ENCODE results near the gene CRCP.
"Not testable (repeated sequence)": the region's sequence is repeated elsewhere in the genome, so short reads cannot be mapped to it uniquely, and the experiment has no call there.

Gene CRCP

DNA sequence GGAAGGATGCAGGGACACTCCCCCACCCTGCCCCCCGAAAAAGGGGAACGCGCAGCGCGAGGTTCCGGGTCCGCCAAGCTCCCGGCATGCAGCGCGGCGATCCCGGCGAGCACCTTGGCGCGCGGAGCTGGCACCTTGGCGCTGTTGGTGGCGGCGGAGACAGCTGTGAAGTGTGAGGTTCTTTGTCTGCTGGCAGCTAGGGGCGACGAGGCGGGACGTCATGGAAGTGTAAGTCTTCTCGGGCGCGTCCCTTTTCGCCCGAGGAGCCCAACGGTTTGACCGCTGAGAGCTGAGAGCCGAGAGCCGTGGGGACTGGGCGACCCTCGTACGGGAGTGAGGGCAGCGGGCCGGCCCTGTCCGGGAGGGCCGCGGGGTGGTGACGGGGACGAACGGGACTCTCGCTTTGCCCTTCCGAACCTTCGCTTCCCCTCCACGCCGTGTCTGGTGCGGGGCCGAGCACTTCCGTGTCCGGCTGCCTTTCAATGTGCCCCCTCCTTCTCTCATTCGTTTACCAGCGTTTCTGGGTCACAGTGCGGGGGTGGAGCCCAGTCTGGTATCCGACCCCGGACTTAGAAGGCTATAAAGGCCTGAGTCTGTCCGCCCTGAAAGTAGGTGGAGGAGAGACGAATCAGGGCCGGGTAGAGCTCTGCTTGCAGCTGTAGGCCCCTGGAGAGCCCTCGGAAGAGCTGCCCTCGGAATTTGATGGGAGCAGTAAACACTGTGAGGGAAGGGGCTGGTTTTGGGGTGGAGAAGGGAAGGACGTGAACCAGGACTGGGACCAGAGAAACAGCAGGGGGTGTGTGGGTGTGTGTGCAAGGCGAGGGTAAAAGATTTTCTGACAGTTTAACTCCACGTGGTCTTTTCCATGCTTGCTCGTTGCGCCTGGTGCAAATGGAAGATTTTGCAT lies at the start of gene CRCP:
TSS of gene CRCP (plus strand) at position 105 of the 907 bp plus-strand sequence. CDS start at position 221, 116 bp downstream.
- peak; percentile 68 for DNase-seq

- DNase-seq, result no peak
Measured at GRCh38 chr7:66069732-66070131, 44.9 kb upstream of the CRCP start.

DNA sequence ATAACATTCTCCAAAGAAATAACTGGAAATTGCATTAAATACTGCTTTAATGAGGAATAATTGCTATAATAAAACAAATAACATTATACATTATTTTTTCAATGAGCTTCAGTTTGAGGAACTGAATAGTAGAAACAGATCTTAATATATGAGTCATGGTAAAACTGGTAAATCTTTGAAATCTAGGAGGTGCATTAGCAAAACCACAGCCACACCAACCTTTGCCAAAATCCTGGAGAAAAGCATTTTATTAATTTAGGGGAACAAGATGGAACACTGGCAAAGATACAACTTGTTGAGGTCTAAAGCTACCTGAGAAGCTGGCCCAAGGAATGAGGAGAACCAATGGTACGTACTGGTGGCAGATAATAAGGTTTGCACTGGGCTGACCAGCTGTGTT lies 44.4 kb upstream of the CRCP start:
- no peak for DNase-seq

- DNase-seq, result not testable (repeated sequence)
Measured at GRCh38 chr7:66072208-66072607, 42.4 kb upstream of the CRCP start.

- peak; percentile 87 for DNase-seq
Measured at GRCh38 chr7:66075590-66076461, 38.8 kb upstream of the CRCP start, which contains the start of gene ASL. TSS of gene ASL (plus strand) at chr7:66075819. CDS start at chr7:66076082, 263 bp downstream.

GRCh38 chr7:66076462-66077329 lies 38.0 kb upstream of the CRCP start:
- DNase-seq, result no peak

DNA sequence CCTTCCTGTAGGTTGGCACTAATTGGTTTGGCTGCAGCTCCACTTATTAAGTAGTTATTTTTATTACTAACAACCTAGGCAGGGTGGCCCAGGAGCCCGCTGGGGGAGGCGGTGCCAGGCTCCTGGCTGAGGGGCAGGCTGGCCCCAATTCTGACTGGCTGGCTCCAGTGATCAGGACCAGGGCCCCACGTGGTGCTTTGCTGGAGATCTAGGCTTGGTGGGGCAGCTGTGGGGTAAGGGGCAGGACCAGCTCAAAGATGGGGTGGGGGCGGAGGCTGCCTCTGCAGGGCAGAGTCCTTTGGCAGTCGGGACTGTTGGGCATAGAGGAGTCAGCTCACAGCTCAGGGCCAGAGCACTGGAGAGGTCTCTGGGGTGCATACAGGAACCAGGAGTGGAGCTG lies 36.6 kb upstream of the CRCP start:
- DNase-seq, result no peak

GRCh38 chr7:66082083-66082482 lies 32.6 kb upstream of the CRCP start:
- DNase-seq, result no peak

DNA sequence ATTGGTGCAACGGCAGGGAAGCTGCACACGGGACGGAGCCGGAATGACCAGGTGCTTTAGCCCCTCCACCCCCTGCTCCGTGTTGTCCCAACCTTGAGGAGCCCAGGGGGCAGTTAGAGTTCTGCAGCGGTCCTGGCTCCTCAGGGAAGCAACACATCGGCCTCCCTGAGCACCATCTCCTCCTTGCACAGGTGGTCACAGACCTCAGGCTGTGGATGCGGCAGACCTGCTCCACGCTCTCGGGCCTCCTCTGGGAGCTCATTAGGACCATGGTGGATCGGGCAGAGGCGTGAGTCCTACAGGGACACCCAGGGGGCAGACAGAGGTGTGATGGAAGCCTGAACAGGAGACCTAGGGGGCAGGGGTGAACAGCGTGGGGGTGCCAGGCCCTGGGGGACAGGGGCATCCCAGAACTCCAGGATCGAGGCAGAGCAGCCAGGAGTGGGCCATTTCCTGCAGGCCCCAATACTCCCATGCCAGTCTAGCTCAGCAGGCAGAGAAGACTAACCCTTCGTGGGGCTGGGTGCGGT lies 31.7 kb upstream of the CRCP start:
- DNase-seq, result no peak

DNA sequence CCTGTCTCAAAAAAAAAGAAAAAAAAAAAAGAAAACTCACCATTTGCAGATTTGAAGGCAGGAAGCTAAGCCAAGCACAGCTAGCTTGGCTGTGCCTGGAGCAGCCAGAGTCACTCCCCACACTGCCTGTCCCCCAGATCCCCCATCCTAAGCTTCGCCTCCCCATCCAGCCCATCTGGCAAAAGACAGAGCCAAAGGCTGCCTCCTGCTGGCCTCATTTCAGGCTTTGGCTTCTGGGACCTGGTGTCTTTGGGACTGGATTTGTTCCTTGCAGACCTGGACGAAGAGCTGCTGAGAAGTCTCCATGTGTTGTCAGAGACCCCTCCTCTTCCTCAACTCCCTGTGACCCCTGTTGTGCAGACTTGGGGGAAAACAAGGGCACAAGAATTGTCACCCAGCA lies 31.0 kb upstream of the CRCP start:
- no peak for DNase-seq

- DNase-seq, result no peak
Measured at GRCh38 chr7:66088861-66089838, 25.5 kb upstream of the CRCP start.

DNA sequence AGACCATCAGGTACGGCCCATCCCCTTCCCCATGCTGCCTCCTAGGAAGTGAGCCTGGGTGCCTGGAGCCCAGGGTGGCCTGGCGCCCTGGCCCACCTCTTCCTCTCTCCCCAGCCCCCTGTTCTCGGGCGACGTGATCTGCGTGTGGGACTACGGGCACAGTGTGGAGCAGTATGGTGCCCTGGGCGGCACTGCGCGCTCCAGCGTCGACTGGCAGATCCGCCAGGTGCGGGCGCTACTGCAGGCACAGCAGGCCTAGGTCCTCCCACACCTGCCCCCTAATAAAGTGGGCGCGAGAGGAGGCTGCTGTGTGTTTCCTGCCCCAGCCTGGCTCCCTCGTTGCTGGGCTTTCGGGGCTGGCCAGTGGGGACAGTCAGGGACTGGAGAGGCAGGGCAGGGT lies 22.0 kb upstream of the CRCP start:
- DNase-seq, result no peak

GRCh38 chr7:66095010-66095409 lies 19.6 kb upstream of the CRCP start:
- DNase-seq, result no peak

GRCh38 chr7:66099232-66099550 lies 15.5 kb upstream of the CRCP start:
- DNase-seq, result no peak

DNA sequence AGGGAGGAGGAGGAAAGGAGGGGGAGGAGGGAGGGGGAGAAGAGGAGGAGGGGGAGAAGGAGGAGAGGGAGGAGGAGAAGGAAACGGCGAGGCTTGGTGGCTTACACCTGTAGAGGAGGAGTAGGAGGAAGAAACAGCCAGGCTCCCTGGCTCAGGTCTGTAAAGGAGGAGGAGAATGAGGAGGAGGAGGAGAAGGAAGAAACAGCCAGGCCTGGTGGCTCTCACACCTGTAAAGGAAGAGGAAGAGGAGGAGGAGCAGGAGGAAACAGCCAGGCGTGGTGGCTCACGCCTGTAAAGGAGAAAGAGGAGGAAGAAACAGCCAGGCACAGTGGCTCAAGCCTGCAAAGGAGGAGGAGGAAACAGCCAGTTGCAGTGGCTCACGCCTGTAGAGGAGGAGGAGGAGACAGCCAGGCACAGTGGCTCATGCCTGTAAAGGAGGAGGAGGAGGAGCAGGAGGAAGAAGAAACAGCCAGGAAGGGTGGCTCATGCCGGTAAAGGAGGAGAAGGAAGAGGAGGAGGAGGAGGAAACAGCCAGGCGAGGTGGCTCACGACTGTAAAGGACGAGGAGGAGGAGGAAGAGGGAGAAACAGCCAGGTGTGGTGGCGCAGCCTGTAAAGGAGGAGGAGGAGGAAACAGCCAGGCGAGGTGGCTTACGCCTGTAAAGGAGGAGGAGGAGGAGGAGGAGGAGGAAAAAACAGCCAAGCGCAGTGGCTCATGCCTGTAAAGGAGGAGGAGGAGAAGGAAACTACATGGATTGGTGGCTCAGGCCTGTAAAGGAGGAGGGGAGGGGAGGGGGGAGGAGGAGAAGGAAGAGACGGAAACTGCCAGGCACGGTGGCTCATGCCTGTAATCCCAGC lies 14.9 kb upstream of the CRCP start:
- peak; percentile 45 for DNase-seq

- DNase-seq, result no peak
Measured at GRCh38 chr7:66100408-66101050, 14.1 kb upstream of the CRCP start.

GRCh38 chr7:66102168-66102567 lies 12.5 kb upstream of the CRCP start:
- not testable (repeated sequence) for DNase-seq

DNA sequence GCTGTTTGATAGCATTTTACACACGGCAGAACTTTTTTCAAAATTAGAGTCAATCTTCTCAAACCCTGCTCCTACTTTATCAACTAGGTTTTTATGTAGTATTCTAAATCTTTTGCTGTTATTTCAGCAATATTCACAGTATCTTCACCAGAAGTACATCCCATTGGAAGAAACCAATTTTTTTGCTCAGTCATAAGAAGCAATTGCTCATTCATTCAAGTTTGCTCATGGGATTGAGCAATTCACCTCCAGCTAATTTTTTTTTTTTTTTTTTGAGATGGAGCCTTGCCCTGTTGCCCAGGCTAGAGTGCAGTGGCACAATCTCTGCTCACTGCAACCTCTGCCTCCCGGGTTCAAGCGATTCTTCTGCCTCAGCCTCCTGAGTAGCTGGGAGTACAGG lies 10.7 kb upstream of the CRCP start:
- not testable (repeated sequence) for DNase-seq

DNA sequence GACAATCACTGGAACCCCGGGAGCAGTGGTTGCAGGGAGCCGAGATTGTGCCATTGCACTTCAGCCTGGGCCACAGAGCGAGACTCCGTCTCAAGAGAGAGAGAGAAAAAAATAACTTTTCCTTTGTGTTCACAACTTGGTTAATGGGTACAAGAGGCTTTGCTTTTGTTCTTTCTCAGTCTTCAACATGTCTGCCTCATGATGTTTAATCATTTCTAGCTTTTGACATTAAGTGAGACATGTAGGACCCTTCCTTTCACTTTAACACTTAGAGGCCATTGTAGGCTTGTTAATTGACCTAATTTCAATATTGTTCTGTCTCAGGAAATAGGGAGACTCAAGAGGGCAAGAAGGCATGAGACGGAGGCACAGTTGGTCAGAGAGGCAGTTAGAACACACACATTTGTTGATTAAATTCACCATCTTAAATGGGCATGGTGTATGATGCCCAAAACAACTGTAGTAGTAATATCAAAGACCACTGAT lies 9.3 kb upstream of the CRCP start:
- DNase-seq, result no peak

DNA sequence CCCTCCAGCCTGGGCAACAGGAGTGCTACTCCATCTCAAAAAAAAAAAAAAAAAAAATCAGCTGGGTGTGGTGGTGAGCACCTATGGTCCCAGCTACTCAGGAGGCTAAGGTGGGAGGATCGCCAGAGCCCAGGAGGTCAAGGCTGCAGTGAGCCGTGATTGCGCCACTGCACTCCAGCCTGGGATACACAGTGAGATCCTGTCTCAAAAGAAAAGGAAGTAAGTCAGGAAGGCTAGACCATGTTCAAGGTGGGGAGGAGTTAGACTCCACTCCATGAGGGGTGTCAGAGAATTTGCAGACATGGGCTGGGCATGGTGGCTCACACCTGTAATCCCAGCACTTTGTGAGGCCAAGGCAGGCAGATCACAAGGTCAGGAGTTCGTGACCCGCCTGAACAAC lies 6.2 kb upstream of the CRCP start:
- not testable (repeated sequence) for DNase-seq

Measured in NCI-H1436 (cell line).